Activated CD8-positive, alpha-beta memory T cell treated with anti-CD3 and anti-CD28 coated beads, Interleukin-2, amount 10 ng/mL, durations not matched to agents 7 days and 5 days (primary cell): ENCODE results near the gene RTF1. TPM values are rescaled to one million over a fixed set of nuclear protein-coding genes. Genes with fewer than 3 reads are reported as not detected.
"Not testable (repeated sequence)": the region's sequence is repeated elsewhere in the genome, so short reads cannot be mapped to it uniquely, and the experiment has no call there.

ENCODE experiments used
- ATAC-seq: fragments of 150-1000 bp; cut with Tn5 transposase; one replicate; pipeline ENCODE4 v1.10.0; 2021; ENCODE audit warnings: moderate library complexity
- CTCF ChIA-PET: fragments of 350-600 bp; sonication (Branson Sonifier 250); formaldehyde crosslinking; loops from one replicate; lab custom pipeline; 2021; ENCODE audit warnings: antibody characterized with exemption; lab: Charles Lee
- DNase-seq: peaks from one replicate; pipeline ENCODE4 v3.0.0-alpha.2; 2020
- H3K27ac Mint-ChIP-seq: one replicate; pipeline ENCODE4 v1.8.0; 2021; ENCODE audit warnings: mild to moderate bottlenecking, mixed read lengths
- H3K27me3 Mint-ChIP-seq: one replicate; pipeline ENCODE4 v1.8.0; 2021; ENCODE audit warnings: mixed read lengths
- H3K36me3 Mint-ChIP-seq: one replicate; pipeline ENCODE4 v1.8.0; 2021; ENCODE audit warnings: mild to moderate bottlenecking, mixed read lengths
- H3K4me1 Mint-ChIP-seq: one replicate; pipeline ENCODE4 v1.8.0; 2021; ENCODE audit warnings: mixed read lengths
- H3K4me3 Mint-ChIP-seq: one replicate; pipeline ENCODE4 v1.8.0; 2021; ENCODE audit warnings: mild to moderate bottlenecking, moderate library complexity, mixed read lengths
- H3K9me3 Mint-ChIP-seq: one replicate; pipeline ENCODE4 v1.8.0; 2022; ENCODE audit warnings: low read depth, mixed read lengths
- total RNA-seq, 2 experiments: library from RNA; stranded (reverse); gene quantifications; one replicate each; pipeline ENCODE4 v1.2.3, GENCODE V29; 2021

Gene RTF1
- total RNA-seq, 2 experiments from 2014 or later: 36.3 to 43.4 TPM

DNA sequence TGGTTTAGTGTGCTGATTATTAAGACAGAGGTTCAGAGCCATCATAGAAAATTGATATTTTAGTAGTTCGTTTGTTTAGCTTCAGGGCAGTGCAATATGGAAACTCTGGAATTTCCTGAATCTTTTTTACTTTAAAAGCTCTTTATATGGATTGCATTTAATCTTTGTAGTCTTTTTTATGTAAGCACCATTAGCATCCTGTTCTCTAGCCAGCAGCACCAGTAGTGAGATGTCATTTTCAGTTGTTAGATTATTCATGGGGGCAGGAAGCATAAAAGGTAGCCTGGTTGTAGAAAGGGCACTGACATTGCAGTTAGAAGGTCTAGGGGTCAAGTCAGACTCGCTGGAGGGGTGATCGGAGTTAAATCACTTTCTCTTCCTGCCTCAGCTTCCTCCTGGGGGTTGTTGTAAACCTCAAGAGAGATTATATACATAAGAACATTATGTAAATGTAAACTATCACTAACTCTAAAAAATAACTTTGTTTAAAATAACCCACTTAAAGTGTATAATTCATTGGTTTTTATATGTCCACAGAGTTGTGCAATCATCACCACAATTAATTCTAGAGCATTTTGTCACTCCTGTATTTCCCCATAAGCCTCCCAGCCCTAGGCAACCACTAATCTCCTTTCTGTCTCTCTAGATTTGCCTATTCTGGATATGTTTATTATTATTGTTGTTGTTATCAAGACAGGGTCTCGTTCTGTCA lies 45.3 kb downstream of the RTF1 start:
- H3K4me3 Mint-ChIP-seq: no peak overlapping the region
- no peaks in the 10 kb centered on the region for H3K27me3 Mint-ChIP-seq
- H3K27ac Mint-ChIP-seq: peak overlapping the region; percentile 50
- no peaks in the 10 kb centered on the region for H3K9me3 Mint-ChIP-seq
- DNase-seq: no peak
- H3K4me1 Mint-ChIP-seq: peaks cover 12% of the 10 kb centered on the region
- H3K36me3 Mint-ChIP-seq: peaks cover 34% of the 10 kb centered on the region
- CTCF ChIA-PET: interaction anchor here (1.3 kb wide), 1 partner anchor 19 kb away, joined by 3 read pairs; no protein-coding TSS in a partner anchor
- no peak for ATAC-seq

- Mint-ChIP-seq H3K36me3 (peaks cover 28% of the 10 kb centered on the region), H3K27me3 (no peaks in the 10 kb centered on the region), H3K4me1 (peaks cover 12% of the 10 kb centered on the region), H3K27ac (no peak overlapping the region), H3K9me3 (no peaks in the 10 kb centered on the region), H3K4me3 (no peak overlapping the region)
- DNase-seq: no peak
- CTCF ChIA-PET: interaction anchor here (1.0 to 2.9 kb wide), 24 partner anchors 8 to 464 kb away, joined by 3 to 18 read pairs (median 6); partner anchors contain the start of genes ITPKA, LTK, MAPKBP1 and RPAP1
- no peak for ATAC-seq
Observed at GRCh38 chr15:41464889-41465580, 48.1 kb downstream of the RTF1 start.

DNA sequence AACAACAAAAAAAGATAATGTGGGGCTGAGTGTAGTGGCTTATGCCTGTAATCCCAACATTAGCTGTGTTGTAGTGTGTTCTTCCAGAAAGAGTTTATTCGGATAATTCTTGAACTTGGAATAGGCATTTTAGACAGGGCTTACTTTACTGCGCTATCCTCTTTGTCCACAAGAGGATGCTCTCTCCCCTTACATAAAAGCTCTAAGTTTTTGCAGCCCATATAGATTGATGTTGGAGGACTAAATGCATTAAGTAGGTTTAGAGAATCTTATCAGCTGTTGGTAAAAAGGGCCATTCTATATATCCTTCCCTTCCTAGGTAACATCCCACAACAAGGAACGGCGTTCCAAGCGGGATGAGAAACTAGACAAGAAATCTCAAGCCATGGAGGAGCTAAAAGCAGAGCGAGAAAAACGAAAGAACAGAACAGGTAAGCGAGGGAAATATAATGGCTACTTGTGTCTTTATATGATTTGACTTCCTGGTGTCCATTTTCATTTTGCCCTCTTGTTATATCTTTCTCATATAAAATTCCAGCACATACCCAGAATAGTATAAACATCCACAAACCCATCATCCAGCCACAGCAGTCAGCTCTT lies 49.0 kb downstream of the RTF1 start:
- H3K36me3 Mint-ChIP-seq: peaks cover 33% of the 10 kb centered on the region
- H3K9me3 Mint-ChIP-seq: no peaks in the 10 kb centered on the region
- DNase-seq (no peak), ATAC-seq (peak; percentile 39)
- CTCF ChIA-PET: interaction anchor here (0.6 to 2.9 kb wide), 29 partner anchors 9 to 463 kb away, joined by 3 to 18 read pairs (median 5); partner anchors contain the start of genes ITPKA, LTK, MAPKBP1 and RPAP1
- no peak overlapping the region for H3K4me3 Mint-ChIP-seq
- peaks cover 12% of the 10 kb centered on the region for H3K4me1 Mint-ChIP-seq
- no peaks in the 10 kb centered on the region for H3K27me3 Mint-ChIP-seq
- H3K27ac Mint-ChIP-seq: no peak overlapping the region

DNA sequence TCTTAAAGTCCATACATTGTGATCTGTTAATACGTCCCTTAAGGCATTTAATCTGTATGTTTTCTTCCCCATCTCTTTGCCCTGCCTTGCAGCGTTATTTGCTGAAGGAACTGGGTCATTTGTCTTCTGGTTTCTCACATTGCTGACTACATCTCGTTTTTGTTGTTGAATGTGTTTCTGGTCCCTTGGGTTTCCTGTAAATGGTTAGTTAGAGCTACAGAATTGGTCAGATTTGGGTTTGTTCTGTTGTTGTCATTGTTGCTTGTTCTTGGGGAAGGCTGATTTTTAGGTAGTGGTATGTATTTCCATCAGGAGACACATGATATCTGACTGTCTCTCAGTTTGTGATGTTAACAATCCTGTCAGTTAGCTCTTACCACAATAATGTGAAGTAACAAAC lies 49.8 kb downstream of the RTF1 start:
- no peak for ATAC-seq
- H3K9me3 Mint-ChIP-seq: no peaks in the 10 kb centered on the region
- peaks cover 12% of the 10 kb centered on the region for H3K4me1 Mint-ChIP-seq
- DNase-seq: no peak
- H3K36me3 Mint-ChIP-seq: peaks cover 39% of the 10 kb centered on the region
- H3K27me3 Mint-ChIP-seq: no peaks in the 10 kb centered on the region
- no peak overlapping the region for H3K27ac Mint-ChIP-seq
- CTCF ChIA-PET: interaction anchor here (0.6 to 2.9 kb wide), 21 partner anchors 9 to 463 kb away, joined by 3 to 18 read pairs (median 5); partner anchors contain the start of genes ITPKA, LTK and MAPKBP1
- no peak overlapping the region for H3K4me3 Mint-ChIP-seq

- H3K36me3 Mint-ChIP-seq: peaks cover 42% of the 10 kb centered on the region
- CTCF ChIA-PET: interaction anchor here (1.2 kb wide), 1 partner anchor 226 kb away, joined by 3 read pairs; no protein-coding TSS in a partner anchor
Observed at GRCh38 chr15:41469644-41470043, 52.7 kb downstream of the RTF1 start.

GRCh38 chr15:41473418-41473817 lies 56.5 kb downstream of the RTF1 start:
- Mint-ChIP-seq H3K36me3 (peaks cover 56% of the 10 kb centered on the region), H3K4me1 (peaks cover 2% of the 10 kb centered on the region), H3K27me3 (no peaks in the 10 kb centered on the region), H3K4me3 (no peak overlapping the region), H3K27ac (no peak overlapping the region), H3K9me3 (no peaks in the 10 kb centered on the region)
- CTCF ChIA-PET: no interaction called here
- ATAC-seq: no peak
- no peak for DNase-seq

More at GRCh38 chr15:41469644-41470043, 52.7 kb downstream of the RTF1 start:
- DNase-seq, H3K9me3 Mint-ChIP-seq, ATAC-seq, H3K27ac Mint-ChIP-seq, H3K4me1 Mint-ChIP-seq, H3K27me3 Mint-ChIP-seq, H3K4me3 Mint-ChIP-seq: not testable (repeated sequence)

GRCh38 chr15:41474436-41474835 lies 57.5 kb downstream of the RTF1 start:
- Mint-ChIP-seq H3K27ac (no peak overlapping the region), H3K4me1 (peaks cover 2% of the 10 kb centered on the region), H3K9me3 (no peaks in the 10 kb centered on the region), H3K27me3 (no peaks in the 10 kb centered on the region), H3K36me3 (peaks cover 60% of the 10 kb centered on the region), H3K4me3 (no peak overlapping the region)
- ATAC-seq: no peak
- no peak for DNase-seq
- CTCF ChIA-PET: interaction anchor here (1.5 to 1.8 kb wide), 2 partner anchors 9 to 27 kb away, joined by 3 to 9 read pairs; no protein-coding TSS in a partner anchor

DNA sequence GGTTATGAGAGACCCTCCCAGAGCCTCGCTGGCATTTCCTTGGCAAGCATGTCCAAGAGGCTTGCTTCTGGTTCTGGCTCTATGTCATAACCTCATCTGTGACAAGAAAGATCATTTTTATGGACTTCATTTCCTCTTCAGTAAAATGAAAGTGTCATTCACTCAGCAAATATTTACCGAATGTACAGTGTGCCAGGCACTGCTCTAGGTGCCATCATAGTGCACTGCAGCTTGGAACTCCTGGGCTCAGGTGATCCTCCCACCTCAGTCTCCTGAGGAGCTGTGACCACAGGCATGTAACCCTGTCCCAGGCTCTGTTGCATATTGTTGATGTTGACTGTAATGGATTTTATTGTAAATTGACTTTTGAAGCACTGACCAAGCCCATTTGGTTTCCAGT lies 58.0 kb downstream of the RTF1 start:
- H3K36me3 Mint-ChIP-seq: peaks cover 56% of the 10 kb centered on the region
- ATAC-seq (no peak), DNase-seq (no peak)
- H3K27me3 Mint-ChIP-seq: no peaks in the 10 kb centered on the region
- CTCF ChIA-PET: interaction anchor here (1.5 to 1.8 kb wide), 2 partner anchors 9 to 27 kb away, joined by 3 to 9 read pairs; no protein-coding TSS in a partner anchor
- peaks cover 2% of the 10 kb centered on the region for H3K4me1 Mint-ChIP-seq
- H3K27ac Mint-ChIP-seq: no peak overlapping the region
- no peak overlapping the region for H3K4me3 Mint-ChIP-seq
- H3K9me3 Mint-ChIP-seq: no peaks in the 10 kb centered on the region

- peaks cover 57% of the 10 kb centered on the region for H3K36me3 Mint-ChIP-seq
Observed at GRCh38 chr15:41476416-41477048, 59.6 kb downstream of the RTF1 start.

GRCh38 chr15:41480396-41481140 lies 63.7 kb downstream of the RTF1 start:
- Mint-ChIP-seq H3K27me3 (no peaks in the 10 kb centered on the region), H3K36me3 (peaks cover 57% of the 10 kb centered on the region), H3K27ac (no peak overlapping the region), H3K4me1 (peaks cover 19% of the 10 kb centered on the region), H3K4me3 (no peak overlapping the region), H3K9me3 (no peaks in the 10 kb centered on the region)
- CTCF ChIA-PET: interaction anchor here (1.7 to 2.8 kb wide), 2 partner anchors 15 kb away, joined by 6 to 7 read pairs; no protein-coding TSS in a partner anchor
- ATAC-seq (no peak), DNase-seq (no peak)

More at GRCh38 chr15:41476416-41477048, 59.6 kb downstream of the RTF1 start:
- ATAC-seq: no peak
- Mint-ChIP-seq H3K4me3 (no peak overlapping the region), H3K27ac (no peak overlapping the region), H3K4me1 (peaks cover 2% of the 10 kb centered on the region), H3K9me3 (no peaks in the 10 kb centered on the region), H3K27me3 (no peaks in the 10 kb centered on the region)
- DNase-seq: no peak
- CTCF ChIA-PET: interaction anchor here (1.8 kb wide), 1 partner anchor 11 kb away, joined by 9 read pairs; no protein-coding TSS in a partner anchor

DNA sequence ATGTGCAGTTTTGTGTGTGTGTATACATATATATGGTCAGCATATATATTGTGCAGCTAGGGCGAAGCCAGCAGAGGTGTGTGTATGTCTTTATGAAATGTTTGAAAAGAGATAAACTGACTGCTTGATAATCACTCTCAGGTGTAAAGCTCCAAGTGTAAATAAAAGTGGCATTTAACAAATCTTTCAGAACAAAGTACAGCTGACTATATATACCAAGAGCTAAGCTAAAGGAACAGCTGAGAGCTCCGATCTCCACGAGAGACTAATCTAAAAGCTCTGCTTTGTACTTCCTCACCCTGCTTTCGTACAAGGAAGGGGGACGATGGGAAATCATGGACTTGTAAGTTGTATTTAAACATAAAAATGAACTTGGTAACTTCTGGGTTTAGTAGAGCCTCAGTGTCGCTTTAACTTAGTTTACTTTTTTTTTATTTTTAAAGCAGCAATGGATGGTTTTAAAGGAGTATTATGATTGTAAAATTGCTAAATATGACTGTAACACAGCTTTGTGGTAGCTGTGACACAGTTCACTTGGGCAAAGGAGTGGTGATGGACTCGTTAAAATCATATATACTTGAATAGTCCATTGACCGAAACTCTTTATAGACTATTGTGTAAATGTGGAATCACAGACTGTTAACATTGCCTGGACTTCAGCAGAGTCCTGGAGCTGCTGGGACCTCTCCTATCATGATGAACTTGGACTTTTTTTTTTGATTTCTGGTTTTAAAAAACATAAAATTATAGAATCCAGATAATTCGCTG lies 65.4 kb downstream of the RTF1 start:
- DNase-seq (no peak), ATAC-seq (no peak)
- CTCF ChIA-PET: interaction anchor here (1.6 to 1.7 kb wide), 2 partner anchors 11 to 17 kb away, joined by 3 to 6 read pairs; no protein-coding TSS in a partner anchor
- no peaks in the 10 kb centered on the region for H3K9me3 Mint-ChIP-seq
- H3K27me3 Mint-ChIP-seq: no peaks in the 10 kb centered on the region
- no peak overlapping the region for H3K27ac Mint-ChIP-seq
- peaks cover 46% of the 10 kb centered on the region for H3K36me3 Mint-ChIP-seq
- H3K4me3 Mint-ChIP-seq: no peak overlapping the region
- peaks cover 22% of the 10 kb centered on the region for H3K4me1 Mint-ChIP-seq
